Activated CD8-positive, alpha-beta memory T cell treated with anti-CD3 and anti-CD28 coated beads for 1 hour (primary cell): ENCODE measurements around the gene ZNRF2.
A peak's percentile ranks its signal among the peaks of the same experiment; 100 is the strongest.
"Not testable (repeated sequence)": the region's sequence is repeated elsewhere in the genome, so short reads cannot be mapped to it uniquely, and the experiment has no call there.

Source experiments
- DNase-seq, 2 donors: peaks; one replicate each; pipeline ENCODE4 v3.0.0-alpha.2; 2020; ENCODE audit warnings: low read depth in 1 of 2; ENCODE audit errors: extremely low read depth in 1 of 2

The ZNRF2 gene

GRCh38 chr7:30260246-30260768, 24.1 kb upstream of the ZNRF2 start:
- no peak for DNase-seq

GRCh38 chr7:30263090-30263710, 21.2 kb upstream of the ZNRF2 start:
- no peak for DNase-seq

- no peak for DNase-seq
These were observed 20.3 kb upstream of the ZNRF2 start for GRCh38 chr7:30264052-30264451.

- DNase-seq: not testable (repeated sequence)
These were observed 19.2 kb upstream of the ZNRF2 start for GRCh38 chr7:30265189-30265588.

GRCh38 chr7:30266686-30267085, 17.7 kb upstream of the ZNRF2 start:
- no peak for DNase-seq

GRCh38 chr7:30268586-30268985, 15.8 kb upstream of the ZNRF2 start:
- no peak for DNase-seq

GRCh38 chr7:30269490-30269889, 14.9 kb upstream of the ZNRF2 start:
- no peak for DNase-seq

GRCh38 chr7:30270921-30271320, 13.5 kb upstream of the ZNRF2 start:
- no peak for DNase-seq

GRCh38 chr7:30272126-30272525, 12.3 kb upstream of the ZNRF2 start:
- DNase-seq: no peak

GRCh38 chr7:30273552-30273951, 10.8 kb upstream of the ZNRF2 start:
- DNase-seq: no peak

GRCh38 chr7:30274641-30275040, 9.8 kb upstream of the ZNRF2 start:
- DNase-seq: no peak

GRCh38 chr7:30276203-30276900, 8.0 kb upstream of the ZNRF2 start:
- no peak for DNase-seq

GRCh38 chr7:30278376-30278775, 6.0 kb upstream of the ZNRF2 start:
- no peak for DNase-seq

GRCh38 chr7:30278849-30279652, 5.3 kb upstream of the ZNRF2 start:
- DNase-seq: no peak

- DNase-seq: no peak
These were observed 4.8 kb upstream of the ZNRF2 start for GRCh38 chr7:30279653-30279904.

GRCh38 chr7:30280631-30281030, 3.8 kb upstream of the ZNRF2 start:
- DNase-seq: no peak

GRCh38 chr7:30281263-30281662, 3.1 kb upstream of the ZNRF2 start:
- no peak for DNase-seq

GRCh38 chr7:30281791-30282190, 2.6 kb upstream of the ZNRF2 start:
- DNase-seq: no peak

- no peak for DNase-seq
These were observed 1.7 kb upstream of the ZNRF2 start for GRCh38 chr7:30282735-30283134.

GRCh38 chr7:30285067-30285535, 704 bp downstream of the ZNRF2 start:
- DNase-seq: peak in 1 of 2 donors; percentile 25

GRCh38 chr7:30285536-30286284, 1.3 kb downstream of the ZNRF2 start:
- DNase-seq: peak in 1 of 2 donors; percentile 17
